HG03442 (cell line): Measurements from ENCODE around the gene PRKD2.
"Not testable (repeated sequence)": the region's sequence is repeated elsewhere in the genome, so short reads cannot be mapped to it uniquely, and the experiment has no call there.

Source experiments
- ATAC-seq: cut with Tn5 transposase; IDR thresholded peaks from one replicate; pipeline ENCODE4 v1.9.1; 2021; ENCODE audit warnings: mild to moderate bottlenecking, moderate library complexity; ENCODE audit not compliant: unreplicated experiment

The PRKD2 gene

DNA sequence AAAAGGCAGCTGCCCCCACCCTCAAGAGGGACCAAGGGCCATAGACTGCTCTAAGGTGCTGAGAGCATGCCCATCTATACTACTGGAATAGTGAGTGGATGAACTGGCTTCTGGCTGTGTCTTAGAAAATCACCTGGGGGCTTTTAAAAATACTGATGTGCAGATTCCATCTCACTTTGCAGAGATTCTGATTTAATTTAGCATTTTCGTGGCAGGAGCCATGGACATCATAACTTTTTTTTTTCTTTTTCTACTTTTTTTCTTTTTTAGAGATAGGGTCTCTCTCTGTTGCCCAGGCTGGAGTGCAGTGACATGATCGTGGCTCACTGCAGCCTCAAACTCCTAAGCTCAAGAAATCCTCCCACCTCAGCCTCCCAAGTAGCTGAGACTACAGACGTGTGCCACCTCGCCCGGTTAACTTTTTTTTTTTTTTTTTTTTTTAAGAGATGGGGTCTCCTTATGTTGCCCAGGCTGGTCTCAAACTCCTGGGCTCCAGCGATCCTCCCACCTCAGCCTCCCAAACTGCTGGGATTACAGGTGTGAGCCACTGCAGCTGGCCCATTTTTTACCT is 4.1 kb downstream of the PRKD2 start:
- ATAC-seq, result not testable (repeated sequence)

DNA sequence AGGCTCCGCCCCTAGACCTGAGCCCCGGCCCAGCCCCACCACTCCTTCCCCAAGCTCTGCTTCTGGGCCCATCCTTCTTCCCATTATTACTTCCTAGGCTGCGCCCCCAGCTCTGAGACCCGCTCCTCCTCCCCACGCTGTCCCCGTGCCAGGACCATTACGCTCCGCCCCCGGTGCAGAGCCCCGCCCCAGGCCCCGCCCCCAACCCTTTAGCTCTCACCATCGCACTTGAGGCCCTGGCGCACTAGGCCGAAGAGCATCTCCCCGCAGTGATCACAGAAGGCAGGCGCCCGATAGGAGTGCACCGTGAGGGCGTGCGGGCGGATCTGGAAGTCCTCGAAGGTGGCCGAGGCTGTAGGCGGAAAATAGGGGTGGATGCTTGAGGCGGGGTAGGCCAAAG is 6.2 kb downstream of the PRKD2 start:
- no peak for ATAC-seq

DNA sequence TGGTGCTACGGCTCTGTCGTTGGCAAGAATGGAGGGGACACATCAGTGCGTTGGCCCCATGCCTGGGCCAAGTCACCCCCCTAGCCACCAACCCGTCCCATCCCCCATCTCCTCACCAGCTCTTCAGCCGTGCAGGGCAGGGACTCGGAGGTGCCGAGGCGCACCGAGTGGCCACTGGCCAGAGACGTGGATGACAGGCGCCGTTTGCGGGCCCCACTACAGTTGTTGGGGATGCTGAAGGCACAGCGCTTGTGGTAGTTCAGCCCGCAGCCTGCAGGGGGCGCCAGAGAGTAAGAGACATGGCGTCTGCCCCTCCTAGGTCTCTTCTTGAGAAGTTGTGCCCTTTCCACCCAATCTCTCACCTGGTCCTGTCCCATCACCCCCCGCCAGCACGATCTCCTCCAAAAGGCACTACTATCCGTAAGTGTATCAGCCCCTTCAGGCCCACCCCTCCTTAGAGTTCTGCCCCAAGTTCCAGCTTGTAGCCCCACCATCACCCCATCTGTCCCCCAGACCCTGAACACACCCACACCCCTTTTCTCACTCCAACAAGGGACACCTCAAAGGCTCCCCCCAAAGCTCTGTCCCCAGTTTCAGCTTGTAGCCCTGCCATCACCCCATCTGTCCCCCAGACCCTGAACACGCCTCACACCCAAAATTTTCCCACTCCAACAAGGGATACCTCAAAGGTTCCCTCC is 12.4 kb downstream of the PRKD2 start:
- no peak for ATAC-seq

- no peak for ATAC-seq
Observed at GRCh38 chr19:46700704-46701103, 16.2 kb downstream of the PRKD2 start.

DNA sequence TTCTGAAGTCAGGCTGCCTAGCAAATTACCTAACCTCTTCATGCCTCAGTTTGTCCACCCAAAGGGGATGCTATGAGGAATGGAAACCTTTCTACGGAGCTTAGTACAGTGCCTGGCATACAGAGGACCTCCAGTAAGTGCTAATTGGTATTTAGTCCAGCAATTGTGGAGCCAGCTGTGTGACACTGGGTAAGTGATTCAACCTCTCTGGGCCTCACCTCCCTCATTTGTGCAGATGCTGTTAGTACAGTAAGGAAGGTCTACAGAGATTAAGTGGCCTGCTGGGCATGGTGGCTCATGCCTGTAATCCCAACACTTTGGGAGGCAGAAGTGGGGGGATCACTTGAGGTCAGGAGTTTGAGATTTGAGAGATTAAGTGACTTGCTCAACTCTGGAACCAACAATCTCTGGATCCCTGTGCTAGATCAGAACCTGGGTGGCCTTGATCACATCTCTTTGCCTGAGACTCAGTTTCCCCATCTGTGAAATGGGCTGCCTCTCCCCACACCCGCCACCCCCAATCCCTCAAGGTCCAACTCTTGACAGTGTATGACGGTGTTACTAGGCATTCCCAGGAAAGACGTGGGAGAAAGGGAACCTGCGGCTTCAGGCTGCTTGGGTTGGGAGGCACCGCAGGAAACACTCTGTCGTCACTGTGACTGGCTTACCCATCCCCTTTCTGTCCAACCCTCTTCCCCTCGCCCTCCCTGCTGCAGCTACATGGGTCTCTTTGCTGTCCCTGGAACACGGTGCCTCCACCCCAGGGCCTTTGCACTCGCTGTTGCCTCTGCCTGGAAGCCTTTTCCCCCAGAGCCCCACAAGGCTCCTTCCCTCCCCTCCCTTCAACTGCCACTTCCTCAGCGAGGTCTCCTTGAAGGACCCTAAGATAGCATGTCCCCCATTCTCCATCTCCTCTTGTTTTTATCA is 18.3 kb downstream of the PRKD2 start:
- ATAC-seq, result no peak

GRCh38 chr19:46697204-46697960 is 19.5 kb downstream of the PRKD2 start:
- ATAC-seq, result no peak

DNA sequence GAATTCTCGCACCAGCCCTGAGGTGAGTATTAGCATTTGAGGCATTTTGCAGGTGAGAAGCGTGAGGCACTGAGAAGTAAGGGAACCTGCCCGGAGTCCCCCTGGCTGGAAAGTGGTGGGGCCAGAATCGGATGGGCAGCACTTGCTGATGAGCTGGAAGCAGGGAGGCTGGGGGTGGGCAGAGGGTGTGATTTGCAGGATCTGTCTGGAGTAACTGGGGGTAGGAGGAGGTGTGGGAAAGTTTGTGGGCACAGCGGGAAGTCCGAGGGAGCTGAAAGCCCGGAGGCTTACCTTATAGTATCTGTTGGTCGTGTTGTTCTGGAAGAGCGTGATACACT is 20.1 kb downstream of the PRKD2 start:
- ATAC-seq, result no peak

- ATAC-seq, result no peak
Observed at GRCh38 chr19:46696052-46696451, 20.9 kb downstream of the PRKD2 start.

DNA sequence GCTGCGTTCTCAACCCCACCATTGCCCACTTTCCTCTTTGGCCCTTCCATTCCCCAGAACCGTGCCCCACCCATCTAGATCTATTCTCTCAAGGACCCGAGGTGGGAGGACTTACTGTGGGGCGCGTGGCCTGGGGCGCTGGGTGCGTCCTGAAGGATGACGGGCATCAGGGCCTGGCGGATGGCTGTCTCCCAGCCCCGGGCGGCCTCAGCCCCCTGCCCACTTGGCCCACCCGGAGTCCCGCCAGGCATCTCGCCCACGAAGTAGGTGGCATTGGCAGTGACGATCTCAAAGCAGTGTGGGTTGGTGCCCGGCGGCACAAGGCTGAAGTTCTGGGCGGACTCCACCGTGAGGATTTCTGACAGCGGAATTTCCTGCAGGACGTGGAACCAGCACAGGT is 23.2 kb downstream of the PRKD2 start:
- ATAC-seq, result no peak

DNA sequence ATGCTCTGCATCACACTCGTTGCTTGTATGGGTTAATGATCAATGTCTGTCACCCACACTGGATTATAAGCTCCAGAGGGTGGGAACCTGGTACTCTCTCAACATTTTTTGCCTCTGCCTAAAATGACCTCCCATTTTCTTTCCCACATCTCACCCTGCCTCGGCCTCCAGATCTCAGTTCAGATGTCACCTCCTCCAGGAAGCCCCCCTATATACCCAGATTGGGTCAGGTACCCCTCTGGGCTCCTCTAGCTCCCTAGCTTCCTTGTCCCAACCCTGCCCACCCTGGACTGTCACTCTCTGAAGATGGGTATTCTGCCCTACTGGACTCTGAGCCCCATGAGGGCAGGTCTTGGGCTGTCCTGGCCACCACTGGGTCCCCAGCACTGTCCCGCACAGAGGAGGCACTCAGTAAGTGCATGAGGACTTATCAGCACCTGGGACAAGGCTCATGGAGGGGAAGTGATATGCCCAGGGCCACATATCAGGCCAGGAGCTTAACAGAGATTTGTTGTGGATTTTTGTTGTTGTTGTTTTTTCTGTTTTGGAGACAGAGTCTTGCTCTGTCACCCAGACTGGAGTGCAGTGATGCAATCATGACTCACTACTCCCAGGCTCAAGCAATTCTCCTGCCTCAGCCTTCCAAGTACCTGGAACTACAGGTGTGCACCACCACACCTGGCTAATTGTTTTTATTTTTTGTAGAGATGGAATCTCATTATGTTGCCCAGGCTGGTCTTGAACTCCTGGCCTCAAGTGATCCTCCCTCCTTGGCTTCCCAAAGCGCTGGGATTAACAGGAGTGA is 23.8 kb downstream of the PRKD2 start:
- no peak for ATAC-seq

- no peak for ATAC-seq
Observed at GRCh38 chr19:46691948-46692347, 25.0 kb downstream of the PRKD2 start.

DNA sequence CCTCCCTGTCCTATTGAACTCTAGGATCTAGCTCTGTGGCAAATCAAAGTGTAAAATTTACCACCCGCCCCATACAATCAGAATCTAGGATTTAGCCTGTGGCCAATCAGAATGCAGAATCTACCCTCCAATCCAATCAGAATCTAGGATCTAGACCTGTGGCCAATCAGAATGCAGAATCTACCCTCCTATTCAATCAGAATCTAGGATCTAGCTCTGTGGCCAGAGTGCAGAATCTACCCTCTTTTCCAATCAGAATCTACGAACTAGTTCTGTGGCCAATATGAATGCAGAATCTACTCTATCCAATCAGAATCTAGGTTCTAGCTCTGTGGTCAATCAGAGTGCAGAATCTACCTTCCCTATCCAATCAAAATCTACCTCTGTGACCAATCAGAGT is 25.8 kb downstream of the PRKD2 start:
- no peak for ATAC-seq

DNA sequence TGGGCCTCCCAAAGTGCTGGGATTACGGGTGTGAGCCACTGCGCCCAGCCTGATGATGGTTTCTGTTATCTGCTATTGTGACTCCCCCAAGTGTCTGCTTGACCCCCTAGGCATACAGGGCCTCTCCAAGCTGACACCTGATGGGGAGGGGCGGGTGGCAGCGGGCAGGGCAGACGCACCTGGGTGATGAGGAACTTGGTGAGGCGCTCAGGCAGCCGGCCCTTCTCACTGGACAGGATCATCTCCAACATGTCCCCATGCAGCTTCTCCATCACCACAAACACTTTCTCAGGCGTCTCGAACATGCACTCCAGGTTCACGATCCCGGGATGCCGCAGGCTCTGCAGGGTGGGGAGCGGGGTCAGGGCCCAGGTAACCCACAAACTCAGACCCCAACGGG is 27.6 kb downstream of the PRKD2 start:
- no peak for ATAC-seq

DNA sequence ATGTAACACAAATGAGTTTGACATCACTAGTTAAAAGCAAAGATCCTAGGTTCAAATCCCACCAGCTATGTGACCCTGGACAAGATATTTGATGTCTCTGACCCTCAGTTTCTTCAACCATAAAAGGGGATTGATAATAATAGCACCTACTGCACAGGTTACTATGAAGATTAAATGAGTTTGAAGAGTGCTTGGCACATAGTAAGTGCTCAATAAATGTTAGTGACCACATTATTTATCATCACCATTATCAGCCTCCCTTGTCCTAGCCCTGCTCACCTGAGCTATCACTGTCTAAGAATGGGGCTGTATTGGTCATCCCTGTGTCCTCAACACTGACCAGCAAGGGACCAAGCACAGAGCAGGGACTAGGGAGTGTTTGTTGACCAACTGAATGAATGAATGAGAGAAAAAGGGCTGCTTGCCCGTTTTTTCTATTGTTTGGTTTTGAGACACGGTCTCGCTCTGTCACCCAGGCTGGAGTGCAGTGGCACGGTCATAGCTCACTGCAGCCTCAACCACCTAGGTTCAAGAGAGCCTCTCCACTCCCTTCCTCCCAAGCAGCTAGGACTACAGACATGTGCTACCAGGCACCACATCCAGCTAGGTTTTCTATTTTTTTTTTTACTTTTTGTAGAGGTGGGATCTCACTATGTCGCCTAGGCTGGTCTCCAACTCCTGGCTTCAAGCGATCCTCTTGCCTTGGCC is 29.3 kb downstream of the PRKD2 start:
- ATAC-seq, result no peak

DNA sequence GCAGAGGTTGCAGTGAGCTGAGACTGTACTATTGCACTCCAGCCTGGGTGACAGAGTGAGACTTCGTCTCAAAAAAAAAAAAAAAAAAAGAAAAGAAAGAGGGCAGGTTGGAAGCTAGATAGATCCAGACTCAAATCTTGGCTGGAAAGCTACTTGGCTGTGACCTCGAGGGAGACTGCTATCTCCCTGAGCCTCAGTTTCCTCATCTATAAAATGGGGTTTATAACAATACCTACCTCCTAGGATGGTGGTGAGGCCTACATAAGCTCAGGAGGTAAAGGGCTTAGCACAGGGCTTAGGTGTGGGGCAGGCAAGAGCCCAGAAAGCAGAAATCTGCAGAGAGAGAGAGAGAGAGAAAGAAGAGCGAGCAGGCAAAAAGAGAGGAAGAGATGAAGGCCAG is 31.7 kb downstream of the PRKD2 start:
- no peak for ATAC-seq

DNA sequence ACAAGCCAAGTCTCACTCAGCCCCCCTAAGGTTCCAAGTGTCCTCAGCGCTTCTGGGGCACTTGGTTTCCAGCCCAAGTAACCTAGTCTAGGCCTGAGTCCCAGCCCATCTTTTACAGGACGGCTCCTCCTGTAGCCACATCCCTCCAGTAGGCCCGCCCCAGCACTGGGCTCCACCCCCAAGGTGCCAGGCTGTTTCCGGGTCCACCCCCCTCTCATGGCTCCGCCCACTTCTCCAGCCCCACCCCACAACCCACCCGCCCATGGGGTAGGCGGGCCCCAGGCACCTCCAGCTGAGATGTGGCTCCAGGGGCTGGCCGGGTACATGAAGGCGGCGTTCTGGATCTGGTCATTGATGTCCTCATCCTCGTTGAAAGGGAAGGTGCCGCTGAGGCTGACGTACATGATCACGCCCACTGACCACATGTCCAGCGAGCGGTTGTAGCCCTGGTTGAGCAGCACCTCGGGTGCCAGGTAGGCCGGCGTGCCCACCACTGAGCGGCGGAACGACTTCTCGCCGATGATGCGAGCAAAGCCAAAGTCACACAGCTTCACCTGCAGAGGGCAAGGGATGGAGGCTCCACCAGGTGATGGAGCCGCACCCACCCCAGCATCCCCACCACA is 38.7 kb downstream of the PRKD2 start:
- ATAC-seq, result no peak

DNA sequence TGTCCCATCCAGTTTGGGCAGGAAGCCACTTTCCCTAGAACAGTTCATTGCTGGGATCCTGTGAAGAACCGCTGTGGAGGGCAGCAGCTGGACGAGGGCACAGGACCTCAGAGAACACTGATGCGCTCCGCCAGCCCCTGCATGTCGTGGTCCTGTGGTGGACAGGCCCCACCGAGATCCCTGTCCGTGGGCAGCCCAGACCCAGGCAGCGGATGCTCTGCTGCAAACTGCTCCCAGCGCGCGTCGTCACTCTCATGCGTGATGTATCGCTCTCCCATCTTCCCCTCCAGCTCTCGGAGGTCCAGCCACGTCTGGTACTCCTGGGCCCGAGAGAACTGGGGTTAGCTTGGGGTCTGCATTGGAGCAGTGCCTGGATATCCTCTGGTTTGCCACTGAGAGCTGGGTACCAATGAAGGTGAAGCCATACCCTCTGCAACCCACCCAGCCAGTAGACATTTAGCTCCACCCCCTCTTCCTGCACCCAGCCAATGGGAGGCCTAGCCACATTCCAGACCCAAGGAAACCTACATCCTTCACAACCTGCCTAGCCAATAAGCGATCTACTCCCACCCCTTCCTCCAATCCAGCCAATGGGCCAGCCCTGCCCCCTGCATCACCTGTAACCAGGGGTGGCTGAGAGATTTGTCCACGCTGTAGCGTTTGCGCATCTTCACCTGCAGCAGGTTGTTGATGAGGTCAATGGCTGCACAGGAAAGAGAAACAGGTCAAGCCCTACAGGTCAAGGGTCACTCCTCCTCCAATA is 42.3 kb downstream of the PRKD2 start:
- ATAC-seq, result no peak

GRCh38 chr19:46670813-46671212 is 46.1 kb downstream of the PRKD2 start:
- no peak for ATAC-seq

DNA sequence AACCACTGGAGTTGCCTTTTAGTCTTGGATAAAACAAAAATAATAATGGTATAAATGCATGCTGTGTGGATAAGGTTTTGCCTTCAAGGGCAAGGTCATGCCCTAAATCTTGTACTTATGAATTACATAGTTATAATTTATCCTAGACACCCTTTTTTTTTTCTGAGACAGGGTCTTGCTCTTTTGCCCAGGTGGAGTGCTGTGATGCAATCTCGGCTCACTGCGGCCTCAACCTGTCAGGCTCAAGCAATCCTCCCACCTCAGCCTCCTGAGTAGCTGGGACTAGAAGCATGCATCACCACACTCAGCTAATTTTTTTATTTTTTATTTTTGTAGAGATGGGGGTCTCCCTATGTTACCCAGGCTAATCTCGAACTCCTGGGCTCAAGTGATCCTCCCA is 48.3 kb downstream of the PRKD2 start:
- ATAC-seq, result no peak
